Muscle layer of colon (tissue), 2 donors: Measurements from ENCODE around the gene DHRS4.
"Not testable (repeated sequence)": the region's sequence is repeated elsewhere in the genome, so short reads cannot be mapped to it uniquely, and the experiment has no call there.

Source experiments
- H3K27ac ChIP-seq: one replicate; pipeline ENCODE4 v1.7.0; 2013; ENCODE audit warnings: low read depth, mild to moderate bottlenecking, low read length, moderate library complexity
- H3K27me3 ChIP-seq, 2 donors: one replicate each; pipeline ENCODE4 v1.7.0; 2013; ENCODE audit warnings: low read length in 2 of 2, mild to moderate bottlenecking in 2 of 2; ENCODE audit not compliant: insufficient read depth in 2 of 2, control insufficient read depth in 1 of 2
- H3K36me3 ChIP-seq: one replicate; pipeline ENCODE4 v1.7.0; 2013; ENCODE audit warnings: mild to moderate bottlenecking, low read length; ENCODE audit not compliant: insufficient read depth
- H3K4me1 ChIP-seq: one replicate; pipeline ENCODE4 v1.7.0; 2013; ENCODE audit warnings: mild to moderate bottlenecking, low read length; ENCODE audit not compliant: insufficient read depth
- H3K4me3 ChIP-seq, 2 donors: one replicate each; pipeline ENCODE4 v1.7.0; 2013; ENCODE audit warnings: low read length in 2 of 2, low read depth in 1 of 2, mild to moderate bottlenecking in 1 of 2, moderate library complexity in 1 of 2
- H3K9ac ChIP-seq: one replicate; pipeline ENCODE4 v1.7.0; 2013; ENCODE audit warnings: low read length
- H3K9me3 ChIP-seq: one replicate; pipeline ENCODE4 v1.7.0; 2013; ENCODE audit warnings: mild to moderate bottlenecking, low read length
- donor health status: abdominal sarcoma.
- donor health status: Adenocarcinoma of cecum.

The DHRS4 gene

DNA sequence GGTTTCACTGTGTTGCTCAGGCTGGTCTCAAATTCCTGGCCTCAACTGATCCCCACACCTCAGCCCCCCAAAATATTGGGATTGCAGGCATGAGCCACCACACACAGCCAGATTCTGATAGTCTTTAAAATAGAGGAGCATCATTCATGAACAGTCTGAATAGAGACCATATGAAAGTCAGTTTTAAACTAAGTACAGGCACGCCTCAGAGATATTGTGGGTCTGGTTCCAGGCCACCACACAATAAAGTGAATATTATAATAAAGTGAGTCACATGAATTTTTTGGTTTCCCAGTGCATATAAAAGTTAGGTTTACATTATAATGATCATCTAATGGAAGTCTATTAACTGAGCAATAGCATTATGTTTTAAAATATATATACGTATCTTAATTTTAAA, 8.1 kb downstream of the DHRS4 start:
- not testable (repeated sequence) for H3K4me1 ChIP-seq, H3K9ac ChIP-seq, H3K36me3 ChIP-seq, H3K9me3 ChIP-seq, H3K4me3 ChIP-seq, H3K27me3 ChIP-seq, H3K27ac ChIP-seq

DNA sequence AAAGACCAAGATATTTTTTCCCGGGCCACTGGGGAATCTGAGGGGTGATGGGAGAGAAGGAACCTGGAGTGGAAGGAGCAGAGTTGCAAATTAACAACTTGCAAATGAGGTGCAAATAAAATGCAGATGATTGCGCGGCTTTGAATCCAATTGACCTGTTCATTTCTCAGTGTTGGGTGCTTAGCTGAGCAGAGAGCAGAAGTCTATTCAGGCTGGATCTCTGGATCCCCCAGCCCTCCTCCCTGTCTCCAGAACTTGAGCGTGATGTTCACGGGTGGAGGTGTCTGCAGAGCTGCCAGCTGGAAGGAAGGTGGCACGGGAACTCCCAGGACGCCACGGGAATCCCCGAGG, 15.5 kb downstream of the DHRS4 start:
- not testable (repeated sequence) for H3K4me3 ChIP-seq, H3K27me3 ChIP-seq, H3K36me3 ChIP-seq, H3K4me1 ChIP-seq, H3K27ac ChIP-seq, H3K9me3 ChIP-seq, H3K9ac ChIP-seq

DNA sequence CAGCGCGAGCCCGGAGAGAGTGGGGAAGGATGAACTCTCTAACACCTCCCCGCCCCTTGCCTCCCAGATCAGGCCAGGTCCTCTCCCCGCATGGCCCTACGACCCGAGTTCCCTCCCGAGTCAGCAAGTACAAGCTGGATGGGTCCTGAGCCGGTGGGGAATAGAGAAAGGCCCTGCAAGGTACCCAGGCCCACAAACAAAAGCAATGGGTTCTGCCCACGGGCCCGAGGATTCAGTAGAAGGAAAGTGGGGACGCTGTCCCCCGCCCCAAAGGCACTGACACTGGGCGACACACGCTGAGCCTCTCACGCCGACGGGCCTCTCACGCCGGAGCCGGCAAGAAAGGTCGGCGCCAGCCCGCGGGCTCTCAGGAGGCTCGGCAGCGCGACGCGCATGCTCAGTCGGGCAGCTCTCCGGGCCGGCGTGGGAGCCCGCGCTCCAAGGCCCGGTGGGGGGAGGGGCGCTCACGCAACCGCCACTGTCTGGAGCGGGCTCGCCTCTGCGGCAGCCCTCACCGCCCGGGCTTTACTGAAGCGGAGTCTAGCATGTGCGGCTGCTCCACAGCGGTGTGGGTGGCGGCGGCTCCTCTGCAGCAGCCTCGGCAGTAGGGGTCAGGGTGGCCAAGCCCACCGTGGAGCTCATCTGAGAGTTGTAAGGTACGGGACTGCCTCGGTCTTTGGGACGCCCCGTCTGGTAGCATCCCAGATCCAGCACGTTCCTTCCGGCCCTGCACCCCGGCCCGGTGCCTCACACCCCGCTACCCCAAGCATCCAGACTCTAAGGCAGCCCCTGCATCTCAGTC, 16.1 kb downstream of the DHRS4 start:
- H3K9me3 ChIP-seq, H3K9ac ChIP-seq, H3K27ac ChIP-seq, H3K4me1 ChIP-seq, H3K27me3 ChIP-seq, H3K4me3 ChIP-seq, H3K36me3 ChIP-seq: not testable (repeated sequence)

DNA sequence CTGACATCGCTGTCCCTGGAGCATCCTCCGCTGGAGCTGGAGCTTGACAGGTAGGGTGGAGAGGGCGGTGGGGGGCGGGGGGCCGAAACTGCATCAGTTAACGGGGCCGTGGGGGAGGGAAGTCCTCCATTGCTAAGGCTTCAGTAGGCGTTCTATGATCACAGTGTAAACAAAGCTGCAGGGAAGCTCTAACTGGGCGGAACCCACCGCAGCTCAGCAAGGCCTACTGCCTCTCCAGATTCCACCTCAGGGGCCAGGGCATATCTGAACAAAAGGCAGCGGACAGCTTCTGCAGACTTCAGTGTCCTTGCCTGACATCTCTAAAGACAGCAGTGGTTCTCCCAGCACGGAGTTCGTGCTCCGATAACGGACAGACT, 16.7 kb downstream of the DHRS4 start:
- not testable (repeated sequence) for H3K4me1 ChIP-seq, H3K27me3 ChIP-seq, H3K4me3 ChIP-seq, H3K36me3 ChIP-seq, H3K9ac ChIP-seq, H3K27ac ChIP-seq, H3K9me3 ChIP-seq

DNA sequence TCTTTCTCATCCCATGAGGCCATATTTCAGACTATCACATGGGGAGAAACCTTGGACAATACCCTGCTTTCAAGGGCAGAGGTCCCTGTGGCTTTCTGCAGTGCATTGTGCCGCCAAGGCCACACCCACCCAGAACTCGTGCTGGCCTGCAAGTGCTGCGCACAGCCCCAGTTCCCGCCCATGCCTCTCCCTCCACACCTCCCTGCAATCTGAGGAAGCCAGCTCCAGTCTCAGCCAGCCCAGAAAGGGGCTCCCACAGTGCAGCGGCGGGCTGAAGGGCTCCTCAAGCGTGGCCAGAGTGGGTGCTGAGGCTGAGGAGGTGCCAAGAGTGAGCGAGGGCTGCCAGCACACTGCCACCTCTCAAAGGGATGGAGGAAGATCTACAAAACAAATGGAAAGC, 19.6 kb downstream of the DHRS4 start:
- H3K4me1 ChIP-seq, H3K27me3 ChIP-seq, H3K4me3 ChIP-seq, H3K36me3 ChIP-seq, H3K9ac ChIP-seq, H3K9me3 ChIP-seq, H3K27ac ChIP-seq: not testable (repeated sequence)

DNA sequence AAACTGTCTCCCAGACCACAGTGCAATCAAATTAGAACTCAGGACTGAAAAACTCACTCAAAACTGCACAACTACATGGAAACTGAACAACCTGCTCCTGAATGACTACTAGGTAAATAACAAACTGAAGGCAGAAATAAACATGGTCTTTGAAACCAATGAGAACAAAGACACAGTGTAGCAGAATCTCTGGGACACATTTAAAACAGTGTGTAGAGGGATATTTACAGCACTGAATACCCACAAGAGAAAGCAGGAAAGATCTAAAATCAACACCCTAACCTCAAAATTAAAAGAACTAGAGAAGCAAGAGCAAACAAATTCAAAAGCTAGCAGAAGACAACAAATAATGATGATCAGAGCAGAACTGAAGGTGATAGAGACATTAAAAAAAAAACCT, 20.5 kb downstream of the DHRS4 start:
- H3K27me3 ChIP-seq, H3K36me3 ChIP-seq, H3K9ac ChIP-seq, H3K4me3 ChIP-seq, H3K4me1 ChIP-seq, H3K9me3 ChIP-seq, H3K27ac ChIP-seq: not testable (repeated sequence)

DNA sequence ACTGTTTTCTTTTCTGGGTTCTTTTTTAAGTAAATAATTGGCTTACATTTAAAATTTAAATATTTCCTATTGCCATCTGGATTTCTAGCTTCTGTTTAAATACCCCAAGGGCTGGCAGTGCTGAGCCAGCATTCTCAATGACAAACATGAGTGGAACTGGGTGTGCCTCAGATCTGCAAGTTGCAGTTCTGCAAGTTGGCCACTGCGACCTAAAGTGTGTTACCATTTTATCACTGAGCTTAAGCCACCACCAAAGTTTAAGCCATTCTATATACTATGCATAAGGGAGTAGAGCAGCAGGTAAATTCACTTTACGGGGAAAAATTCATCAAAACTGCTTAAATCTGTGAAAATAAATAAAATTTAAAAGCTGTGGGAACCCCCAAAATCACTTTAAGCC, 23.6 kb downstream of the DHRS4 start:
- H3K27ac ChIP-seq, H3K4me3 ChIP-seq, H3K4me1 ChIP-seq, H3K27me3 ChIP-seq, H3K36me3 ChIP-seq, H3K9me3 ChIP-seq, H3K9ac ChIP-seq: not testable (repeated sequence)

DNA sequence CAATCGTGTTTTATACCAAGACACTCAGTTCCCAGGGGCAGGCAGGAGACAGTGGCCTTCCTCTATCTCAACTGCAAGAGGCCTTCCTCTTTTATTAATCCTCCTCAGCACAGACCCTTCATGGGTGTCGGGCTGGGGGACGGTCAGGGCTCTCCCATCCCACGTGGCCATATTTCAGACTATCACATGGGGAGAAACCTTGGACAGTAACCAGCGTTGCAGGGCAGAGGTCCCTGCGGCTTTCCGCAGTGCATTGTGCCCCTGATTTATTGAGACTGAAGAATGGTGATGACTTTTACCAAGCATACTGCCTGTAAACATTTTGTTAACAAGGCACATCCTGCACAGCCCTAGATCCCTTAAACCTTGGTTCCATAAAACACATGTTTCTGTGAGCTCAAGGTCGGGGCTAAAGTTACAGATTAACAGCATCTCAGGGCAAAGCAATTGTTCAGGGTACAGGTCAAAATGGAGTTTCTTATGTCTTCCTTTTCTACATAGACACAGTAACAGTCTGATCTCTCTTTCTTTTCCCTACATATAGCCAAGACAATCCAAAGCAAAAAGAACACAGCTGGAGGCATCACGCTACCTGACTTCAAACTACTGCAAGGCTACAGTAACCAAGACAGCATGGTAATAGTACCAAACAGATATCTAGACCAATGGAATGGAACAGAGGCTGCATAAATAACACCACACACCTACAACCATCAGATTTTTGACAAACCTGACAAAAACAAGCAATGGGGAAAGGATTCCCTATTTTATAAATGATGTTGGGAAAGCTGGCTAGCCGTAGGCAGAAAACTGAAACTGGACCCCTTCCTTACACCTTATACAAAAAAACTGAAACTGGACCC, 28.6 kb downstream of the DHRS4 start:
- not testable (repeated sequence) for H3K9me3 ChIP-seq, H3K4me1 ChIP-seq, H3K27me3 ChIP-seq, H3K36me3 ChIP-seq, H3K9ac ChIP-seq, H3K4me3 ChIP-seq, H3K27ac ChIP-seq

DNA sequence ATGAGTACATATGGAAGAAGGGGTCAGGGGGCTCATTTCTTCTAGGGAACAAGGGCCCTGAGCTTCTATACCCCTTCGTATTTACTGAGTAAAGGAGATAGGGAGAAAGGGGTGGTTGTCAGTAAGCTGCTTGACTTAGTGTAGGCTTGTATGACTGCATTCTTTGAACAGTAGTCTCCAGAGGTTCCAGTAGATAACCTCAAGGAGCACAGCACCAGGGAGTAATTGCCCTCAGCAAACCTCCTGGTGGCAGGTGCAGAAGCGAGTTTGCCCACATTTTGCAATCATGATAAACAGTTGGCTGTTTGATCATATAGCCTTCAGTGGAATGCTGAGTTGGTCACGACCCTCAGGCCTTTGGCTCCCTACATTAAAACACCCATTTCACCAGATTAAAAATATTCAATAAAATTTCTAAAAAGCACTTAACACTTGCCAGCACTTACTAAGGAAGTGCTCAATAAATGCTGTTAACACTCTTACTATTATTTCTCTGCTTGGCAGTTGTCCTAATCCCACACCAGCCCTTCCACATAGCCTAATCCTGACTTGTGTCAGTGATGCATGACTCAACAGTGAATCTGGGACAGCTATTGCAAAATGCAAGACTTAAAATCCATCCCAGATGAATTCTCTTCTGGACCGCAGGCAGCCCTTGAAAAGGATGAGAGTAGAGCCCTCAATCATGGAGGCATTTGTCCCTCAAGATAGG, 31.5 kb downstream of the DHRS4 start:
- Histone ChIP-seq H3K27me3 (no peaks in the 10 kb centered on the region), H3K27ac (no peak overlapping the region), H3K4me1 (no peaks in the 10 kb centered on the region), H3K36me3 (no peaks in the 10 kb centered on the region), H3K4me3 (no peak overlapping the region), H3K9ac (no peak overlapping the region), H3K9me3 (no peaks in the 10 kb centered on the region)

DNA sequence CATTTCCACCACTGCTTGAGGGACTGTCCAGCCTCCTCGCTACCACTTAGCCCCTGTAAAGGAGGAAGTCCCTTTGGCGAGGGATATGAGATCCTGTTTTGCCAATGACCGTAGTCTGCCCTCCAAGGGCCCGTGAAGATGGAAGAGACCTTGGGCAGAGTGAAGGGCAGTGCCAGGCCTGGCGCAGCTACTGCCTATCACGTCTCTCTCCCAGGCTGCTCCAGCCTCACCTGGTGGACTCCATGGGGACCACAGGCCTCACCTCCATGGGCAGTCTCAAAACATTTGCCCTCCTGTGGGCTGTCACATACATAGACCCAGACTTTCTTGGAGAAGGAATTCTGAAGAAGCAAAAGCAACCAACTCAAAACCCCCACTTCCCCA, 34.6 kb downstream of the DHRS4 start:
- not testable (repeated sequence) for H3K9ac ChIP-seq, H3K36me3 ChIP-seq, H3K27me3 ChIP-seq, H3K9me3 ChIP-seq, H3K4me1 ChIP-seq, H3K27ac ChIP-seq
- H3K4me3 ChIP-seq: peak overlapping the region; percentile 15 to 61

DNA sequence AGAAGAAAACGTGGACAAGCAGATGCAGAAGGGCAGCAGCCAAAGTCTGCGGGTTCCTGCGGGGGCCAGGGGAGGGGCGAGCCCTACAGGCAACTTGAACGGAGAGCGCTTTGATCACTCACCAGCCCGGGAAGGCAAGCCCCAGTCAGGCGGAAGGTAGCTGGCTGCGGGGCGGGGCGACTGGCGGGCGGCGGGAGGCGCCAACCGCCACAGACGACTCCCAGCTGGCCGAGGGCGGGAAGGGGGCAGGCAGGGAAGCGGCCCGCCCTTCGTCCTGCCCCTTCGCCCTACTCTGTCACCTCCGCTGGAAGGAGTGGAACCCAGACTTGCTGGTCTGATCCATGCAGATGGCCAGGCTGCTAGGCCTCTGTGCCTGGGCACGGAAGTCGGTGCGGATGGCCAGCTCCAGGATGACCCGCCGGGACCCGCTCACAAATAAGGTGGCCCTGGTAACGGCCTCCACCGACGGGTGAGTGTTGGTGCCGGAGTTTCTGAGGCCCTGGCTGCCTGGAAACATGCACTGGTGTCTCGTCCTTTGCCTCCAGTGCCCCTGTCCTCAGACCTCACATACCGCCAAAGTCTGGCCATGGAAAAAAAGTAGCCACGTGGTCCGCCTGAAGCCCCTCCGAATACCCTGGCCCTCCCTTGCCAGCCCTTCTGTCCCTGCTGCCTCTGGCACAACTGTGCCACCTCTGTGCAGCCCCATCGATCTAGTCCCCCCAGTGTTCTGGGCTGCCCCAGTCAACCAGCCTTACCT, 35.2 kb downstream of the DHRS4 start, which contains the start of gene DHRS4L2:
Gene DHRS4L2 (plus strand): TSS at position 323 of the 757 bp plus-strand sequence. CDS start 19 bp downstream, at position 342.
- not testable (repeated sequence) for H3K27me3 ChIP-seq, H3K9ac ChIP-seq, H3K4me1 ChIP-seq, H3K9me3 ChIP-seq, H3K36me3 ChIP-seq
- peak within 1 kb of the TSS; percentile 51 for H3K27ac ChIP-seq
- peak within 1 kb of the TSS; percentile 15 to 61 for H3K4me3 ChIP-seq
